H1 (cell line): ENCODE results near the gene OBSL1. TPM values are rescaled to one million over a fixed set of nuclear protein-coding genes. Genes with fewer than 3 reads are reported as not detected.

Experiments
- BACH1 ChIP-seq: IDR thresholded peaks from 2 replicates; pipeline ENCODE4 v1.6.1; 2012; ENCODE audit warnings: low read length, improper control_type of control experiment
- BCL11A ChIP-seq, 2 experiments: IDR thresholded peaks; one replicate each; pipeline ENCODE4 v1.6.1; 2011; ENCODE audit warnings: low read depth in 2 of 2, low read length in 2 of 2, mild to moderate bottlenecking in 2 of 2
- CBX8 ChIP-seq: fragments of 300-800, 300-1000 bp; sonication (generic); IDR thresholded peaks from 2 replicates; pipeline ENCODE4 v1.7.1; 2016; ENCODE audit warnings: low read depth, low read length, borderline replicate concordance
- CEBPB ChIP-seq: IDR thresholded peaks from 2 replicates; pipeline ENCODE4 v1.6.1; 2012; ENCODE audit warnings: low read depth, low read length
- EP300 ChIP-seq, 2 experiments: IDR thresholded peaks; 1 replicate in 1 of 2; 2 replicates in 1 of 2; pipeline ENCODE4 v1.6.1; 2011 to 2012; ENCODE audit warnings: low read depth in 2 of 2, low read length in 2 of 2, mild to moderate bottlenecking in 2 of 2, borderline replicate concordance in 1 of 2, inconsistent platforms in 1 of 2, moderate library complexity in 1 of 2
- EZH2 ChIP-seq: fragments of 200-600 bp; sonication (generic); IDR thresholded peaks from 2 replicates; pipeline ENCODE4 v1.7.1; 2012; ENCODE audit warnings: low read depth, mild to moderate bottlenecking, moderate library complexity, low read length, inconsistent platforms; ENCODE audit not compliant: severe bottlenecking
- GABPA ChIP-seq: IDR thresholded peaks from 2 replicates; pipeline ENCODE4 v1.6.1; 2011; ENCODE audit warnings: mild to moderate bottlenecking, low read length, moderate library complexity, borderline replicate concordance; ENCODE audit not compliant: insufficient read depth
- HDAC2 ChIP-seq, 2 experiments: fragments of 300-600 bp in 1 of 2; sonication (generic) in 1 of 2; IDR thresholded peaks; 2 replicates each; pipeline ENCODE4 v1.6.1; 2011 to 2012; ENCODE audit warnings: low read depth in 2 of 2, low read length in 2 of 2, mild to moderate bottlenecking in 2 of 2, moderate library complexity in 2 of 2, borderline replicate concordance in 1 of 2, inconsistent platforms in 1 of 2
- HDAC6 ChIP-seq: IDR thresholded peaks from one replicate; pipeline ENCODE4 v1.7.1; 2012; ENCODE audit warnings: low read depth, mild to moderate bottlenecking, inconsistent platforms, low read length, moderate library complexity
- JUND ChIP-seq: IDR thresholded peaks from 2 replicates; pipeline ENCODE4 v1.6.1; 2011; ENCODE audit warnings: mild to moderate bottlenecking, improper control_type of control experiment, low read length
- NANOG ChIP-seq: IDR thresholded peaks from 2 replicates; pipeline ENCODE4 v1.6.1; 2011; ENCODE audit warnings: low read length, low read depth, mild to moderate bottlenecking, inconsistent platforms; ENCODE audit not compliant: insufficient read depth, poor library complexity, severe bottlenecking
- POLR2AphosphoS5 ChIP-seq: IDR thresholded peaks from 2 replicates; pipeline ENCODE4 v1.6.1; 2011; ENCODE audit warnings: low read depth, low read length
- RBBP5 ChIP-seq: IDR thresholded peaks from 2 replicates; pipeline ENCODE4 v1.7.1; 2012; ENCODE audit warnings: low read depth, mild to moderate bottlenecking, inconsistent platforms, low read length, moderate library complexity, borderline replicate concordance
- RXRA ChIP-seq: IDR thresholded peaks from 2 replicates; pipeline ENCODE4 v1.6.1; 2011; ENCODE audit warnings: low read depth, mild to moderate bottlenecking, low read length, moderate library complexity; ENCODE audit not compliant: insufficient read depth
- SIN3A ChIP-seq, 2 experiments: IDR thresholded peaks in 1 of 2; conservative IDR thresholded peaks in 1 of 2; 2 replicates each; pipeline ENCODE4 v1.6.1; 2011 to 2012; ENCODE audit warnings: low read length in 2 of 2, improper control_type of control experiment in 1 of 2, low read depth in 1 of 2, mild to moderate bottlenecking in 1 of 2
- SIX5 ChIP-seq: IDR thresholded peaks from 2 replicates; pipeline ENCODE4 v1.6.1; 2011; ENCODE audit warnings: mild to moderate bottlenecking, low read depth, low read length
- SP2 ChIP-seq: IDR thresholded peaks from 2 replicates; pipeline ENCODE4 v1.6.1; 2012; ENCODE audit warnings: mild to moderate bottlenecking, low read length, inconsistent platforms
- SRF ChIP-seq: IDR thresholded peaks from 2 replicates; pipeline ENCODE4 v1.6.1; 2011; ENCODE audit warnings: mild to moderate bottlenecking, low read depth, low read length, moderate library complexity
- TEAD4 ChIP-seq: IDR thresholded peaks from 2 replicates; pipeline ENCODE4 v1.6.1; 2012; ENCODE audit warnings: low read depth, low read length, inconsistent platforms, mixed read lengths
- polyA plus RNA-seq, 7 experiments: library from polyadenylated mRNA; depleted of rRNA in 3 of 7; stranded (reverse) in 5 of 7; unstranded in 2 of 7; fragments of >200 nt in 5 of 7; fragments of 200-250 nt in 2 of 7; gene quantifications; 1 replicate in 5 of 7; 2 replicates in 1 of 7; 4 replicates in 1 of 7; pipeline versions ENCODE4 v1.2.1 to v1.2.3, GENCODE V29; 2011 to 2013; ENCODE audit warnings: missing spikeins in 2 of 7, mixed read lengths in 2 of 7
- total RNA-seq: library from RNA; stranded (reverse); fragmentation: NEBNext Ultra II Directional; extraction: Animal tissue kit (Norgen Biotek cat#: 25700); gene quantifications from 2 replicates; pipeline ENCODE4 v1.2.1, GENCODE V29; 2021
- TF ChIP-seq, protein P1 (sequence below): IDR thresholded peaks from 2 replicates; pipeline ENCODE4 v1.6.1; 2012; ENCODE audit warnings: low read length, inconsistent platforms

Gene OBSL1
- total and polyA plus RNA-seq, 2 of the 8 experiments (the other 6 are each of a cell fraction or from before 2014, with no cell fraction given), result 116 to 127 TPM

DNA sequence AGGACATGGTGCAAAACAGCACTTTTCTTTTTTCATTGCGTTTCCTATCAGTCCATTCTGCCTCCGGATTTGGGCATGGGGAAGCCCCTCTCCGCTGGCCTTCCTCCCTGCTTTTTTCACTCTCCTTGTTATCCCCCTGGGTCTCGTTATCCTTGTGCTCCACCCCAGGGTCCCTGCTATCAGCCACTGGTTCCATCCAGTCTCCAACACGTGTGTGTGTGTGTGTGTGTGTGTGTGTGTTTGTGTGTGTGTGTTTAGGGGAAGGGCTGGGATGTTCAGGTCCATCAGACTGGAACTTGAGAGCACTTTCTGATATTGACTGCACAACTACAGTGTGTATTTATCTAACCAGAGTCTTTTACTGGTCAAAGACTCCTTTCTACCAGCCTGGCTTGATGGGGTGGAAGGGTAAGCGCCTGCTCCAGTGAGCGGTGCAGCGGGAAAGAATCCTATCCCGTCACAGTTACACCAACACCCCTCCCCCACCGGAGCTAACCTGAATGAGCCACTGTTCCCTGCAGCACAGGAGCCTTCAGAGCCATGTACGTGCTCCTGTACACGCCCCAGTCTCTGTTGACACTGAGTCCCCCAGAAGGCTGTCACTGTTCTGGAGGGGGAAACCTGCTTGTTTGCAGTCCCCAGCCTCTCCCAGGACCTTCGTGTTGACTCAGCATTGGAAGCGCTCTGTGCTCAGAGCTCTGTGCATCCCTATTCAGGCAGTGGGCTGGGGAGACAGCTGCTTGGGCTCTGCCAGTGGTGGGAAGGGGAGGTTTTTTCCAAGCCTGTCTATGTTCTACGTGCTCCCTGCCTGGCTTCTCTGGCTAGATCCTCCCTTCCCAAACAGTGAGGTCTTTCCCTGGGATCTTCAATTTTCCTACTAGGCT lies 5.4 kb upstream of the OBSL1 start (continued):
- TF ChIP-seq BCL11A (IDR thresholded peaks at IDR 0.05; ENCODE audit: low read depth in 2 of 2, low read length in 2 of 2) (no peak), EZH2 (no peak), JUND (no peak), GABPA (no peak), RXRA (no peak), SRF (no peak), BACH1 (peak; percentile 74), RBBP5 (peak; percentile 94), POLR2AphosphoS5 (no peak), CEBPB (no peak), SP2 (no peak), CBX8 (no peak), HDAC2 (IDR thresholded peaks at IDR 0.05; ENCODE audit: borderline replicate concordance in 1 of 2, low read depth in 2 of 2, low read length in 2 of 2) (0 out of 4 replicates have a peak, but pooled peaks of 1 of the 2 experiments have one; percentile 51), EP300 (IDR thresholded peaks at IDR 0.05; ENCODE audit: borderline replicate concordance in 1 of 2, low read depth in 2 of 2, low read length in 2 of 2) (no peak), NANOG (no peak), SIN3A (conservative IDR thresholded peaks at IDR 0.05 in 1 of 2, IDR thresholded peaks at IDR 0.05 in 1 of 2; ENCODE audit: low read depth in 1 of 2, low read length in 2 of 2) (peak; percentile 41 to 44; a peak in 1 of 4 replicates), SIX5 (no peak), HDAC6 (no peak), TEAD4 (no peak)
- TF ChIP-seq, protein P1, sequence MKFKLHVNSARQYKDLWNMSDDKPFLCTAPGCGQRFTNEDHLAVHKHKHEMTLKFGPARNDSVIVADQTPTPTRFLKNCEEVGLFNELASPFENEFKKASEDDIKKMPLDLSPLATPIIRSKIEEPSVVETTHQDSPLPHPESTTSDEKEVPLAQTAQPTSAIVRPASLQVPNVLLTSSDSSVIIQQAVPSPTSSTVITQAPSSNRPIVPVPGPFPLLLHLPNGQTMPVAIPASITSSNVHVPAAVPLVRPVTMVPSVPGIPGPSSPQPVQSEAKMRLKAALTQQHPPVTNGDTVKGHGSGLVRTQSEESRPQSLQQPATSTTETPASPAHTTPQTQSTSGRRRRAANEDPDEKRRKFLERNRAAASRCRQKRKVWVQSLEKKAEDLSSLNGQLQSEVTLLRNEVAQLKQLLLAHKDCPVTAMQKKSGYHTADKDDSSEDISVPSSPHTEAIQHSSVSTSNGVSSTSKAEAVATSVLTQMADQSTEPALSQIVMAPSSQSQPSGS, result no peak; the same call in 1 of the 2 replicates
